Measurements from ENCODE around the gene ISCA1.

- TF ChIP-seq EP300 (IDR thresholded peaks at IDR 0.05) (no peak), POLR2A (IDR thresholded peaks at IDR 0.05) (no peak)
These were observed 51.5 kb downstream of the ISCA1 start for GRCh38 chr9:86230858-86231257.

Data from upper lobe of left lung (tissue), 4 donors.